NCI-H526 (cell line): ENCODE measurements around the gene AFP.

Experiments
- DNase-seq, 2 experiments: peaks; one replicate each; lab custom pipeline; 2025; lab: John Stamatoyannopoulos, UW

AFP gene

GRCh38 chr4:73438582-73439215, 2.7 kb downstream of the AFP start:
- DNase-seq = no peak

- no peak for DNase-seq
Observed at GRCh38 chr4:73439445-73439844, 3.4 kb downstream of the AFP start.

GRCh38 chr4:73439991-73440390, 4.0 kb downstream of the AFP start:
- DNase-seq = no peak

- DNase-seq = no peak
Observed at GRCh38 chr4:73440653-73441052, 4.6 kb downstream of the AFP start.

GRCh38 chr4:73442275-73442674, 6.3 kb downstream of the AFP start:
- no peak for DNase-seq

GRCh38 chr4:73443224-73443623, 7.2 kb downstream of the AFP start:
- DNase-seq = no peak

GRCh38 chr4:73445383-73446335, 9.6 kb downstream of the AFP start:
- no peak for DNase-seq

GRCh38 chr4:73446336-73446938, 10.4 kb downstream of the AFP start:
- peak; percentile 45 to 77 for DNase-seq

GRCh38 chr4:73447671-73448070, 11.7 kb downstream of the AFP start:
- DNase-seq = no peak

GRCh38 chr4:73448448-73449203, 12.6 kb downstream of the AFP start:
- peak; percentile 56 to 71 for DNase-seq

- DNase-seq = peak; percentile 13 to 59
Observed at GRCh38 chr4:73450398-73451004, 14.5 kb downstream of the AFP start.

- DNase-seq = no peak
Observed at GRCh38 chr4:73451404-73451803, 15.4 kb downstream of the AFP start.

GRCh38 chr4:73451981-73452747, 16.1 kb downstream of the AFP start:
- DNase-seq = no peak

GRCh38 chr4:73452953-73453700, 17.1 kb downstream of the AFP start:
- no peak for DNase-seq

- no peak for DNase-seq
Observed at GRCh38 chr4:73453701-73454005, 17.6 kb downstream of the AFP start.

- DNase-seq = no peak
Observed at GRCh38 chr4:73454920-73455319, 18.9 kb downstream of the AFP start.

- no peak for DNase-seq
Observed at GRCh38 chr4:73456177-73457022, 20.4 kb downstream of the AFP start.

GRCh38 chr4:73458184-73459047, 22.4 kb downstream of the AFP start:
- no peak for DNase-seq

GRCh38 chr4:73459048-73459421, 23.0 kb downstream of the AFP start:
- no peak for DNase-seq
